ENCODE data around the gene PLIN3.
"Not testable (repeated sequence)": the region's sequence is repeated elsewhere in the genome, so short reads cannot be mapped to it uniquely, and the experiment has no call there.

Gene PLIN3

GRCh38 chr19:4811328-4812131 lies 55.9 kb downstream of the PLIN3 start:
- peak; percentile 86 for DNase-seq (ENCODE audit: low read depth)

- DNase-seq (ENCODE audit: low read depth), result no peak
Measured at GRCh38 chr19:4807188-4807587, 60.3 kb downstream of the PLIN3 start.

GRCh38 chr19:4806384-4806783 lies 61.1 kb downstream of the PLIN3 start:
- no peak for DNase-seq (ENCODE audit: low read depth)

GRCh38 chr19:4805140-4805539 lies 62.3 kb downstream of the PLIN3 start:
- not testable (repeated sequence) for DNase-seq (ENCODE audit: low read depth)

- DNase-seq (ENCODE audit: low read depth), result peak; percentile 56
Measured at GRCh38 chr19:4803736-4804695, 63.5 kb downstream of the PLIN3 start.

GRCh38 chr19:4802711-4803110 lies 64.8 kb downstream of the PLIN3 start:
- no peak for DNase-seq (ENCODE audit: low read depth)

GRCh38 chr19:4801085-4801619 lies 66.3 kb downstream of the PLIN3 start:
- no peak for DNase-seq (ENCODE audit: low read depth)

GRCh38 chr19:4800591-4801081 lies 66.8 kb downstream of the PLIN3 start:
- no peak for DNase-seq (ENCODE audit: low read depth)

GRCh38 chr19:4795400-4795799 lies 72.1 kb downstream of the PLIN3 start:
- no peak for DNase-seq (ENCODE audit: low read depth)

- no peak for DNase-seq (ENCODE audit: low read depth)
Measured at GRCh38 chr19:4794971-4795370, 72.5 kb downstream of the PLIN3 start.

GRCh38 chr19:4793278-4793677 lies 74.2 kb downstream of the PLIN3 start:
- not testable (repeated sequence) for DNase-seq (ENCODE audit: low read depth)

GRCh38 chr19:4792866-4793195 lies 74.6 kb downstream of the PLIN3 start:
- DNase-seq (ENCODE audit: low read depth), result not testable (repeated sequence)

- DNase-seq (ENCODE audit: low read depth), result peak; percentile 27
Measured at GRCh38 chr19:4792019-4792865, 75.2 kb downstream of the PLIN3 start.

GRCh38 chr19:4791183-4792018 lies 76.1 kb downstream of the PLIN3 start, which contains the start of gene FEM1A:
TSS of gene FEM1A (plus strand) at chr19:4791734. CDS start at chr19:4791855, 121 bp downstream.
- DNase-seq (ENCODE audit: low read depth), result peak; percentile 96
